Left lung (tissue), 10 donors: ENCODE data around the gene GOLGA2. TPM values are rescaled to one million over a fixed set of nuclear protein-coding genes. Genes with fewer than 3 reads are reported as not detected.

Experiments used
- ATAC-seq: fragments of 200-7000 bp; cut with Tn5 transposase; one replicate; pipeline ENCODE4 v1.9.1; 2020; ENCODE audit warnings: moderate library complexity
- DNase-seq, 4 donors: peaks; one replicate each; pipeline ENCODE4 v3.0.0-alpha.2; 2013 to 2020
- H3K27ac ChIP-seq, 2 donors: fragments of 200-600 bp; sonication (generic) in 1 of 2; one replicate each; pipeline versions ENCODE4 v1.5.0 to v1.8.0; 2020 to 2021
- H3K27me3 ChIP-seq, 2 donors: fragments of 200-600 bp; sonication (generic) in 1 of 2; one replicate each; pipeline versions ENCODE4 v1.5.0 to v1.8.0; 2020 to 2021
- H3K36me3 ChIP-seq, 2 donors: fragments of 200-600 bp; sonication (generic) in 1 of 2; one replicate each; pipeline versions ENCODE4 v1.5.0 to v1.8.0; 2020 to 2021
- H3K4me1 ChIP-seq, 2 donors: fragments of 200-600 bp; one replicate each; pipeline ENCODE4 v1.8.0; 2021
- H3K4me3 ChIP-seq, 2 donors: fragments of 200-600 bp; sonication (generic) in 1 of 2; one replicate each; pipeline versions ENCODE4 v1.5.0 to v1.8.0; 2020 to 2021; ENCODE audit warnings: mild to moderate bottlenecking in 1 of 2
- H3K9me3 ChIP-seq, 2 donors: fragments of 200-600 bp; sonication (generic) in 1 of 2; one replicate each; pipeline versions ENCODE4 v1.5.0 to v1.8.0; 2020 to 2021
- intact Hi-C, 2 donors: fragments of 100-400 bp; cut with DNase I; formaldehyde crosslinking; loops; one replicate each; pipeline versions ENCODE4 v1.11.2 to v1.14.2; 2022
- polyA plus RNA-seq, 6 donors: library from polyadenylated mRNA; unstranded; fragments of 120-200 nt; gene quantifications; one replicate each; pipeline ENCODE4 v1.2.1, GENCODE V29; 2013; ENCODE audit not compliant: insufficient read length in 6 of 6
- total RNA-seq, 2 donors: library from RNA; stranded (reverse); fragmentation: NEBNext Ultra II Directional; extraction: Animal tissue kit (Norgen Biotek cat#: 25700); gene quantifications; one replicate each; pipeline ENCODE4 v1.2.1, GENCODE V29; 2021
- TF ChIP-seq, protein P1 (sequence below), 2 donors: fragments of 200-600 bp; sonication (generic) in 1 of 2; IDR thresholded peaks; one replicate each; pipeline versions ENCODE4 v1.5.0 to v1.8.0; 2021; ENCODE audit warnings: antibody characterized with exemption in 2 of 2
- donor health status: DM: no; HTN: yes; CAD: no.
- donor health status: DM: no; HTN: no; CAD: no.

The GOLGA2 gene
- total and polyA plus RNA-seq, 8 donors: 97.2 to 163 (median 117) TPM

- H3K27me3 ChIP-seq: no peaks in the 10 kb centered on the region
- peaks cover 0 to 100% of the 10 kb centered on the region in 2 donors for H3K36me3 ChIP-seq
- H3K27ac ChIP-seq: no peak overlapping the region
- intact Hi-C loops: no loop called here
- no peaks in the 10 kb centered on the region for H3K4me1 ChIP-seq
- TF ChIP-seq, protein P1, sequence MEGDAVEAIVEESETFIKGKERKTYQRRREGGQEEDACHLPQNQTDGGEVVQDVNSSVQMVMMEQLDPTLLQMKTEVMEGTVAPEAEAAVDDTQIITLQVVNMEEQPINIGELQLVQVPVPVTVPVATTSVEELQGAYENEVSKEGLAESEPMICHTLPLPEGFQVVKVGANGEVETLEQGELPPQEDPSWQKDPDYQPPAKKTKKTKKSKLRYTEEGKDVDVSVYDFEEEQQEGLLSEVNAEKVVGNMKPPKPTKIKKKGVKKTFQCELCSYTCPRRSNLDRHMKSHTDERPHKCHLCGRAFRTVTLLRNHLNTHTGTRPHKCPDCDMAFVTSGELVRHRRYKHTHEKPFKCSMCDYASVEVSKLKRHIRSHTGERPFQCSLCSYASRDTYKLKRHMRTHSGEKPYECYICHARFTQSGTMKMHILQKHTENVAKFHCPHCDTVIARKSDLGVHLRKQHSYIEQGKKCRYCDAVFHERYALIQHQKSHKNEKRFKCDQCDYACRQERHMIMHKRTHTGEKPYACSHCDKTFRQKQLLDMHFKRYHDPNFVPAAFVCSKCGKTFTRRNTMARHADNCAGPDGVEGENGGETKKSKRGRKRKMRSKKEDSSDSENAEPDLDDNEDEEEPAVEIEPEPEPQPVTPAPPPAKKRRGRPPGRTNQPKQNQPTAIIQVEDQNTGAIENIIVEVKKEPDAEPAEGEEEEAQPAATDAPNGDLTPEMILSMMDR (IDR thresholded peaks at IDR 0.05): no peak
- ATAC-seq (no peak), DNase-seq (no peak)
- H3K4me3 ChIP-seq: no peak overlapping the region
- H3K9me3 ChIP-seq: no peaks in the 10 kb centered on the region
These were observed 13.1 kb downstream of the GOLGA2 start for GRCh38 chr9:128262687-128263086.

DNA sequence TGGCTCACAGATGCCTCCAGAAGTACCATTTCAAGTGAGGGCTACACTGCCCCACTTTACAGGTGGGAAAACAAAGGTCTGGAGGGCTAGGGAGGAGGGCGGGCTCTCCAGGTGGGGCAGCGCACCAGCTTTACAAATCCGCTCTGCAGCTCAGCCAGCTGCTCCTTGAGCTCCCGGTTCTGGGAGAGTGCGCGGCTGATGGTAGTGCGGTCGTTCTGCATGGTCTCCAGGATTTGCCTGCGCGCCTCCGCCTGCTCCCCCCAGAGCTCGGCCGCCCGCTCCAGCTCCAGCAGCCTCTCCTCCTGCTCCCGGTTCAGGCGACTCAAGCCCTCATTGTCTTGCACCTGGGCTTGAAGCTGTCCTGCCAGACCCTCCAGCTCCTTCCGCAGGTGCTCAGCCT is 15.5 kb downstream of the GOLGA2 start:
- no peaks in the 10 kb centered on the region for H3K27me3 ChIP-seq
- no peak for DNase-seq
- peaks cover 0 to 100% of the 10 kb centered on the region in 2 donors for H3K36me3 ChIP-seq
- H3K27ac ChIP-seq: no peak overlapping the region
- no peaks in the 10 kb centered on the region for H3K4me1 ChIP-seq
- H3K9me3 ChIP-seq: no peaks in the 10 kb centered on the region
- TF ChIP-seq, protein P1 (IDR thresholded peaks at IDR 0.05): no peak
- ATAC-seq: no peak
- no peak overlapping the region for H3K4me3 ChIP-seq
- intact Hi-C loops: no loop called here

DNA sequence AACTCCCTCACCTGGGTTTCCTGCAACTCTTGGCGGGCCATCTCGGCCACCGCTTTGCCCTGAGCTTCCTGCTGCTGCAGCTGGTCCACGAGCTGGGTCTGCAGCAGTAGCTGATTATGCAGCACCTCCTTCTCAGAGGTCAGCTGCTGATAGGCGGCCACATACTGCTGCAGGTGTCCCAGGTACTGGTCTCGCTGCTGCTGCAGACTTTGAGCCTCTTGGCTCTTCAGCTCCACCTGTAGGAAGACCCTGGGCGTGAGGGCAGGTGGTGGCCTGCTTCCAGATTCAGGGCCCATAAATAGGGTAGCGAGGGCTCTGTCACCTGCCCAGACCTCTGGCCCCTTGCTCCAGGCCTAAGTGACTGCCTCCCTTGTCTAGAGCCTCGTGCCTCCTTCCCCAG is 16.7 kb downstream of the GOLGA2 start:
- no peaks in the 10 kb centered on the region for H3K9me3 ChIP-seq
- intact Hi-C loops: no loop called here
- H3K27ac ChIP-seq: no peak overlapping the region
- DNase-seq: no peak
- H3K27me3 ChIP-seq: no peaks in the 10 kb centered on the region
- ATAC-seq: no peak
- H3K4me1 ChIP-seq: no peaks in the 10 kb centered on the region
- TF ChIP-seq, protein P1 (IDR thresholded peaks at IDR 0.05): no peak
- H3K36me3 ChIP-seq: peaks cover 0 to 89% of the 10 kb centered on the region in 2 donors
- no peak overlapping the region for H3K4me3 ChIP-seq

DNA sequence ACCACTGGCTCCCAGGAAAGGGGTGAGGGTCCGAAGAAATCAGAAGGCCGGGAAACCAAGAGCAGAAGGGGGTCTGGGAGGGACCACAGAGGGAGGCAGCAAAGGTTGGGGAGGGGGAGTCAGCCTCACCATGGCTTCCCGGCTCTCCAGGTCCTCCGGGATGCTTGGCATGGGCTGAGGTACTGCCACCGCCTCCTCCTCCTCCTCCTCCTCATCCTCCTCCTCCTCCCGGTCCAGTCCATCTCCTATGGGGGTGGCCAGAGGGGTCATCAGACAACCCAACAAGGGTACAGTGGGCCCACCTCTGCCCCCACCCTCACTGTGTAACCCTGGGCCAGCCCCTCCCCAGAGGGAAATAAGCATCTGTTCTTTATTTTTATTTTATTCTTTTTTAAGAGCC is 17.5 kb downstream of the GOLGA2 start:
- no peak for ATAC-seq
- intact Hi-C loops: no loop called here

DNA sequence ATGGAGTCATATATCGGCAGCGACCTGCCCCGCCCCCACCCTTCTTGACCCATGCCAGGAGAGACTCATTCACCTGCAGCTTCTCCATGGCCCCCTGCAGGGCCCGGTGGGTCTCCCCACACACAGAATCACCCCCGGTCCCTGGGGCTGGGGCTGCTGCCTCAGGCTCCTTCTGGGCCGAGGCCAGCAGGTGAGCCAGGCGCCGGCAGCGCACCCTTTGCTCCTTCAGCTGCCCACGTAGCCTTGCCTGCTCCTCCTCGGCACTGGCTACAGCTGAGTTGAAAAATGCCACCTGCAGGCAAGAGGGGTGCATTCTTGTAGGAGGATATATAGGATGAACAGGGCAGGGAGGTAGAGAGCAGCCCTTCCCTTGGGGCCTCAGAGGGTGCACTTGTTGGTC is 17.9 kb downstream of the GOLGA2 start:
- Histone ChIP-seq H3K4me1 (no peaks in the 10 kb centered on the region), H3K36me3 (peaks cover 0 to 76% of the 10 kb centered on the region in 2 donors), H3K9me3 (no peaks in the 10 kb centered on the region), H3K4me3 (no peak overlapping the region), H3K27me3 (no peaks in the 10 kb centered on the region), H3K27ac (no peak overlapping the region)
- TF ChIP-seq, protein P1 (IDR thresholded peaks at IDR 0.05): no peak
- DNase-seq (no peak), ATAC-seq (no peak)
- intact Hi-C loops: no loop called here

More for the DNA sequence above, 17.5 kb downstream of the GOLGA2 start:
- DNase-seq: no peak
- no peak overlapping the region for H3K27ac ChIP-seq
- H3K4me1 ChIP-seq: no peaks in the 10 kb centered on the region
- H3K27me3 ChIP-seq: no peaks in the 10 kb centered on the region
- no peaks in the 10 kb centered on the region for H3K9me3 ChIP-seq
- TF ChIP-seq, protein P1 (IDR thresholded peaks at IDR 0.05): no peak
- H3K36me3 ChIP-seq: peaks cover 0 to 80% of the 10 kb centered on the region in 2 donors
- no peak overlapping the region for H3K4me3 ChIP-seq
